ENCODE measurements around the gene ZNF785.

Gene ZNF785

GRCh38 chr16:30533748-30534367 lies 51.6 kb downstream of the ZNF785 start:
- FAIRE-seq, result no peak
- DNase-seq (ENCODE audit: insufficient read length, low spot score), result no peak

GRCh38 chr16:30533146-30533522 lies 52.4 kb downstream of the ZNF785 start:
- DNase-seq (ENCODE audit: insufficient read length, low spot score) (no peak), FAIRE-seq (no peak)
- TF ChIP-seq POLR2A (IDR thresholded peaks at IDR 0.05; ENCODE audit: low read depth, low read length), result no peak

More at GRCh38 chr16:30533748-30534367, 51.6 kb downstream of the ZNF785 start:
- TF ChIP-seq POLR2A (IDR thresholded peaks at IDR 0.05; ENCODE audit: low read depth, low read length), result no peak

GRCh38 chr16:30532285-30533145 lies 53.0 kb downstream of the ZNF785 start:
- DNase-seq (ENCODE audit: insufficient read length, low spot score) (no peak), FAIRE-seq (no peak)
- TF ChIP-seq POLR2A (IDR thresholded peaks at IDR 0.05; ENCODE audit: low read depth, low read length), result no peak

Data from H54 (cell line).